Cardiac muscle cell (in vitro differentiated cells and primary cell): ENCODE data around the gene ZNF730. TPM values are rescaled to one million over a fixed set of nuclear protein-coding genes. Genes with fewer than 3 reads are reported as not detected.
"Not testable (repeated sequence)": the region's sequence is repeated elsewhere in the genome, so short reads cannot be mapped to it uniquely, and the experiment has no call there.

Experiments used
- DNase-seq, 2 donors: peaks; one replicate each; pipeline versions ENCODE4 v3.0.0 to v3.0.0-alpha.2; 2010 to 2017; ENCODE audit warnings: low read depth in 1 of 2, low spot score in 1 of 2
- H3K27ac ChIP-seq: fragments of 200-600 bp; sonication (generic); 2 replicates; pipeline ENCODE4 v1.5.1; 2016
- H3K27me3 ChIP-seq: fragments of 200-600 bp; sonication (generic); 2 replicates; pipeline ENCODE4 v1.6.0; 2016; ENCODE audit warnings: control low read depth
- H3K36me3 ChIP-seq: fragments of 200-600 bp; sonication (generic); 2 replicates; pipeline ENCODE4 v1.5.1; 2016; ENCODE audit warnings: control low read depth
- H3K4me1 ChIP-seq: fragments of 200-600 bp; sonication (generic); 2 replicates; pipeline ENCODE4 v1.8.1; 2017; ENCODE audit warnings: low read depth, mild to moderate bottlenecking, mixed run types
- H3K4me3 ChIP-seq: fragments of 200-600 bp; sonication (generic); 2 replicates; pipeline ENCODE4 v1.5.1; 2016; ENCODE audit warnings: mild to moderate bottlenecking
- H3K9me3 ChIP-seq: fragments of 200-600 bp; sonication (generic); 2 replicates; pipeline ENCODE4 v1.5.1; 2017; ENCODE audit warnings: low read depth, mild to moderate bottlenecking, control low read depth
- CTCF ChIP-seq: IDR thresholded peaks from 2 replicates; pipeline ENCODE4 v1.5.1; 2012; ENCODE audit warnings: low read depth, mild to moderate bottlenecking, low read length
- polyA plus RNA-seq: library from polyadenylated mRNA; unstranded; fragments of >200 nt; fragmentation: Nextera tagmentation; extraction: Ambion mirVana; gene quantifications from 2 replicates; pipeline ENCODE4 v1.2.1, GENCODE V29; 2016
- total RNA-seq: library from RNA; depleted of rRNA; stranded (reverse); fragments of >200 nt; gene quantifications from 2 replicates; pipeline ENCODE4 v1.2.3, GENCODE V29; 2016

ZNF730 gene
- total RNA-seq (3.4 and 7.8 TPM in 2 replicates), polyA plus RNA-seq (4.1 and 4.8 TPM in 2 replicates)

- Histone ChIP-seq H3K27me3 (no peaks in the 10 kb centered on the region), H3K4me1 (peaks cover 7% of the 10 kb centered on the region), H3K36me3 (no peaks in the 10 kb centered on the region), H3K4me3 (peak within 1 kb of the TSS; percentile 50), H3K9me3 (no peaks in the 10 kb centered on the region), H3K27ac (peak within 1 kb of the TSS; percentile 83)
- peak; percentile 87 to 88 for DNase-seq
- no peak for TF ChIP-seq CTCF
Measured at GRCh38 chr19:23116802-23117571, at the start of gene ZNF730. Gene ZNF730 (plus strand): TSS chr19:23117025. CDS start chr19:23117174, 149 bp downstream.

- DNase-seq, result peak in 1 of 2 donors; percentile 60
- TF ChIP-seq CTCF, result peak; percentile 57
- Histone ChIP-seq H3K9me3 (no peaks in the 10 kb centered on the region), H3K36me3 (no peaks in the 10 kb centered on the region), H3K4me3 (no peak overlapping the region), H3K27me3 (no peaks in the 10 kb centered on the region), H3K27ac (no peak overlapping the region), H3K4me1 (no peaks in the 10 kb centered on the region)
Measured at GRCh38 chr19:23070353-23071146, 46.3 kb upstream of the ZNF730 start.

GRCh38 chr19:23071147-23071511 is 45.7 kb upstream of the ZNF730 start:
- Histone ChIP-seq H3K4me1 (peaks cover 4% of the 10 kb centered on the region), H3K27me3 (no peaks in the 10 kb centered on the region), H3K27ac (no peak overlapping the region), H3K36me3 (no peaks in the 10 kb centered on the region), H3K4me3 (no peak overlapping the region), H3K9me3 (no peaks in the 10 kb centered on the region)
- peak in 1 of 2 donors; percentile 35 for DNase-seq
- no peak for TF ChIP-seq CTCF

- Histone ChIP-seq H3K9me3 (no peaks in the 10 kb centered on the region), H3K36me3 (no peaks in the 10 kb centered on the region), H3K27ac (peak overlapping the region; percentile 80), H3K27me3 (no peaks in the 10 kb centered on the region), H3K4me1 (peaks cover 6% of the 10 kb centered on the region), H3K4me3 (peak overlapping the region; percentile 79)
- peak; percentile 84 to 85 for DNase-seq
- TF ChIP-seq CTCF, result no peak
Measured at GRCh38 chr19:23075031-23075733, 41.6 kb upstream of the ZNF730 start.

- not testable (repeated sequence) for H3K9me3 ChIP-seq, H3K4me3 ChIP-seq, DNase-seq, H3K4me1 ChIP-seq, H3K36me3 ChIP-seq, H3K27me3 ChIP-seq, H3K27ac ChIP-seq
Measured at GRCh38 chr19:23077776-23078175, 39.0 kb upstream of the ZNF730 start.
